HG03457 (cell line): ENCODE measurements around the gene CELF4.

Experiments
- ATAC-seq: cut with Tn5 transposase; IDR thresholded peaks from one replicate; pipeline ENCODE4 v1.9.1; 2021; ENCODE audit warnings: moderate number of reproducible peaks; ENCODE audit not compliant: unreplicated experiment

CELF4 gene

DNA sequence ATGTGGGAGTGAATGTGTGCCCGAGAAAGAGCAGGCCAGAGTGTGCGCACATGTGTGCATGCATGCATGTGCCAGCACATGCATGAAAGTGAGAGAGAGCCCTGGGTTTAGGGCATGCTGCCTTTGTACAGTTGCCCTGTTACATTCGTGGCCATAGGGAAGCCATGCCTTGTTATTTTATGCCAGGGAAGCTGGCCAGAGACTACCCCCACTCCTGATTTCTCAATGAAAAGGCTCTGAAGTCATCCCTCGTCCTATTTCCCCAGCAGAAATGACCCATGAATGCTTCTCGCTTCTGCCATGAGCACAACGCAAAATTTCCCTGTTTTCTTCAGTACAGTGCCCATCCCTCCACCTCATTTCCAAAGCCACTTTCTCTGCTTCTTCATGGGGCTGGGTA is 143.0 kb downstream of the CELF4 start:
- ATAC-seq, result no peak

DNA sequence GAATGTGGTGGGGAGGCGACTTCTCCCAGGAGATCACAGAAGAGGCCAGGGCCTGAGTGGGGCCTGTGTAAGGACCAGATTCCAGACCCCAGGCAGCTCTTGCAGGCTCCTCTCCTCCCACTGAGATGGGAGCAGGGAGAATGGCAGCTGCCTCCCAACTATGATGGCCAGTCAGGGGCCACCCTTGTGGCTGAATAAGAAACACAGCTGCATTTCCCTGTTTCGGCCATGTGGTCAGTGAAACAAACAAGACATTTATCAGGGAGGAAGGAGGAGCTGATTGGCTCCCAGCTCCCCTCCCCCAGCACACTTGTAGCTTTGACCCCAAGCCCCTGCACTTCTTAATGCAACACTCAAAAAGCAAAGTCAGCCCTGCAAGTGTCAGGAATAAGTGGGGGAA is 143.5 kb downstream of the CELF4 start:
- no peak for ATAC-seq

DNA sequence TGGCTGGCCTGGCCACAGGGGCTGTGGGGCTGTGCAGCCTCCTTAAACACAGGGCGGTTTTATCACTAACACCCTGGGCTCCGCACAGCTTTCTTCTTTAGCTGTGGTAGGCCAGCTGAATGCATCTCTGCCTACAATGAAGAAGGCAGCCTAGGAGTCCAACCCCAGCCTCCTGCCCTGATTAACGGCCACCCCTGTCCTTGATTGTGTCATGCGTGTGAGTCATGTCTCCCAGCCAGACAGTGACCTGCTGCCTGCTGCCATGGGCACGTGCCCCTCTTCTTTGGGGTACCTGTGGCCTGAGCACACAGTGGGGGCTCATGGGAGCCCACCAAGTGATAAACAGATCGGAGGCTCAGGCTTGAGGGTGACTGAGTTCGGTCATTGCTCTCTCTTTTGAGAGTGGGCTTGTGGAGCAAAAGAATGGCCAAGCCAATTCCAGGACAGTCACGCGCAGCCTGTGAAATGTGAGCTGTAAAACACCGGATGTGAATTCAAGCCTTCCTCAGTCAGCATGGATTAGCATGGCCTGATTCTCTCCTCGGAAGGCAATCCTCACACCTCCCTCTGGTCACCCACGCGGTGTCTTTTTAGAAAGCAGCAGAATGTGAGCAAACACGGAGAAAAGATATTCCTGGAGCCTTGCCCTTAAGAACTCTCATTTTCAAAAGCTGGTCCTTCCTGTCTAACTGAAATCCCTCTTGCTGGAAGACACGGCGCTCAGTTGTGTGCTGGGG is 144.1 kb downstream of the CELF4 start:
- no peak for ATAC-seq

DNA sequence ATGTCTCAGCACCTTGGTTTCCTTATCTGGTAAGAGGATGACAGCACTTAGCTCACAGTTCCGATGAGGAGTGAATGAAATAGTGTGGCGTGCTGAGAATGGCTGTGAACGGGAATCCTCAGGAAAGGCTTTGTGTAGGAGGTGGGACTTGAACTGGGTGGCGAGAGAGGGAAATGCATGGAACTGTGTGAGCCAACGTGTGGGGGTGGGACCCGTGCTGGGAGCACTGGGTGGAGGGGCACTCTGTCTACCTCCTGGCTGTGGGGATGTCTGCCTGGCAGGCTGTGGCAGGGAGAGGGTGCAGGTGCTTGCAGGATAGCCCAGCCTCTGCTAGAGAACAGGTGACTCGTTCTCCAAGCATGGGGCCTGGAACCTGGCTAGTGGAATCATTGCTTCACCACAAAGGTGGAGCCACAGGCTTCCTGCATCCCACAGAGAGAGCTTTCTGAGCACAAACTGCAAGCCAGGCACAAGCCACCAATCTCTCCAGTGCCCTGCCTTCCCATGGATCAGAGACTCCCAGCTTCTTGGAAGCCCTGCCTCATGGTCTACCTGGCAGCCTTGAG is 145.2 kb downstream of the CELF4 start:
- ATAC-seq, result no peak

DNA sequence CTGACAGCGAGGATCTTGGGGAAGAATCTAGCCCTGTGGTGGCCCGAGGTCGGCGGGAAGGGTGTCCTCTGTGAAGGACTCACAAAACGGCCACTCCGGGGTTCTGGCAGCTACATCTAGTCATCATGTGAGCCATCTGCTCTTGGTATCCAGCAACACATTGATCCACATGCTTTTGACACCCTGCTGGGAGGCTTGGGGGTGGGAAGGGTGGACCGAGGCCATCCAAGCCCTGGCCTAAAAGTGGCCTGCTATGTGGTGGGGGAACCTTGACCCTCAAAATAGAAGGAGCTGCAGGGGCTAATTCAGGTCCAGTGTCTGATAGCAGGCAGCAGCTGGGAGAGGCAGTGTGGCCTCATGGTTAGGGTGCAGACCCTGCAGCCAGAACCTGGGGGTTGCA is 145.7 kb downstream of the CELF4 start:
- no peak for ATAC-seq

DNA sequence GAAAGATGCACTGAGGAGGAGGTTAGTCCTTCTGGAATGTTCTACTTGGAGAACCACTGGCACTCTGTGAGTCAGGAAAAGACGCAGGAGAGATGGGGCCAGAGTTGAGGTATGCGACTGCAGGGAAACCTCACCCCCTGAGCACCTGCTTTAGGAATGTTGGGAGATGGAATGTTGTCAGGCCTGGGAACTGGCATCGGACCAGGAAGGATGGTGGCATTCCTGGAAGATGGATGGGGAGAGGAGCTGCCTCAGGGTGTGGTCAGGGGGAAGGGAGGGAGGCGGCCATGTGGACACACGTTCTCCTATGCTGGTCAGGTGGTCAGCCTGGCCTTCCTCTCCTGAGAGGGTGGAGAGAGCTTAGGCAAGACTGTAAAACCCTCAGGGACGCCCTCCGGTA is 146.3 kb downstream of the CELF4 start:
- no peak for ATAC-seq

DNA sequence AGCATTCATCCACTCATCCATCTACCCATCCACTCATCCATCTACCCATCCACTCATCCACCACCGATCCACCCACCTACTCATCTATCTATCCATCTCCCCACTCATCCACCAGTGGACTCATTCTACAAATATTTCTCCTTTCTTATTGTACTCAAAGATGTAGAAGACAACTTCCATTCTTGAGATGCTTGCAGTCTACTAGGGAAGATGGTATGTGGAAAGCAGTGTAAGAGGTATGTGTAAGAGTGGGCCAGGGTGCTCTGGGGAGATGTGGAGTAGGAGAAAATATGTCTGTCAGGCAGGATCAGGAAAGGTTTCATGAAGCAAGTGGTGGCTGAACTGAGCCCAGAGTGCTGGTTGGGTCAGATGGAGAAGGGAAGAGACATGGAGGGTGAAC is 150.8 kb downstream of the CELF4 start:
- no peak for ATAC-seq

DNA sequence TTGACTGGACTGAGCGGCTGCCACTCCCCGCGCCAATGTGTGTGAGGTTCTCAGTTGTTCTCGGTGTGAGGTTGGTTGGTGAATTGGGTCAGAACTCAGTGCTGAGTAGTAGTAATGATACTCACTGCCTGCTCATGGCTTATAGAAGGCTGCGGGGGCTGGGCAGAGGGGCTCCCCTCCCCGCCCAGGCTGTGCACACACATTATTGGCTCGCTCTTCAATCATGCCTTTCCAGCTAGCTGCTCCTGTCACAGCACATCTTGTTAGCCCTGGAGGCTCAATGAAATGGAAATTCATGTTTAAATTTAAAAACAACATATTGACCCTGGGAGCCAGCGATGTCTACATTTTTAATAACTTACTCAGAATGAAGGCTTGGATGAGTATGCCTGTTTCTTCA is 152.8 kb downstream of the CELF4 start:
- no peak for ATAC-seq

DNA sequence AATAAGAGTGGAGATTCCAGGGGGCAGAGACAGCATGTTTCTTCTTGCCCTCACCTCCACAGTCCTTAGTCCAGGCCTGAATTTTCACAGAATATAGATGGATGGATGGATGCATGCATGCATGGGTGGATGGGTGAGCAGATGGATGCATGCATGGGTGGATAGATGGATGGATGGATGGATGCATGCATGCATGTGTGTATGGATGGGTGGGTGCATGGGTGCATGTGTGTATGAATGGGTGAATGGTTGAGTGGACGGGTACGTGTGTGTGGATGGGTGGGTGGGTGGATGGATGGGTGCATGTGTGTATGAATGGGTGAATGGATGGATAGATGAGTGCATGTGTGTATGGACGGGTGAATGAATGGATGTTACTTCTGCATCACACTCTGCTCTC is 153.3 kb downstream of the CELF4 start:
- no peak for ATAC-seq

DNA sequence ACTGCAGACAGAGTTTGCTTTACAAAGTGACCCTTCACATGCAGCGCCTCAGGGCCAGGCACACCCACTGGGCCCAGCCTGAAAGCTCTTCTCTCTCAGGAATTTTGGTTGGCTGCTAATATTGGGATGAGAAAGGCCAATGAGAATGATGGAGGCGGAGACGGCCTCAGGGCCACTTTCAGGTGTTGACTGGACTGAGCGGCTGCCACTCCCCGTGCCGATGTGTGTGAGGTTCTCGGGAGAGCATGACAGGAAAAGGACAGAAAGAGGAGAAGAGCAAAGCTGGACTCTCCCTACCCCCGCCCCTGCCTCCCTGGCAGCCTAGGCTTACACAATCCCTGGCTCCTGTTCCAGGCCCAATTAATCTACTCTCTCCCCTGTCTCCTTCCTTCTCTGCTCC is 155.7 kb downstream of the CELF4 start:
- ATAC-seq, result no peak

DNA sequence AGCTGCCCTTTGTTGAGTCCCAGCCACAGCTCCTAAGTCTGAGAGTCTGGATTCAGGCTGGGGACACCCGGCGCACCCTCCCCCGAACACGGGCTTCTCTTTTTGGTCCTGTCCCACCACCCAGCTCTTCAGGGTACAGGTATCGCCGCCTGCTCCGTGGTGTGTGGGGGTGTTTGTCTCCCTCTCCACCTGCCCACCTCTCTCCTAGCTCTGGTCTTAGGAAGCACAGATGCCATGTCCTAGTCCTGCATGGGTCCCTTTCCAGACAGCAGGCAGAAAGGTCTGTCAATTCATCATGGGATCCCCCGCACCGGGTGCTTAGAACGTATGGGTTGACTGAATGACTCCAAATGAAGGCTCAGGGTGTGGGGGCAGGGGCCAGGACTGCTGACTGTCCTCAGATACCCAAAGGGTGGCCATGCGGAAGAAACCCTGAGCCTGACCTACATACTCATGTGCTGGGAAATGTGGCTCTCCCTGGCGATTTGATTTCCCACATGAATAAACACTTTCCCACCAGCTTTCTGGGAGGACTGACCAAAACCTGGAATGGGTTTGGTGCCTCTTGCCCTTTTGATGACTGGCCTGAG is 156.8 kb downstream of the CELF4 start:
- ATAC-seq, result no peak

DNA sequence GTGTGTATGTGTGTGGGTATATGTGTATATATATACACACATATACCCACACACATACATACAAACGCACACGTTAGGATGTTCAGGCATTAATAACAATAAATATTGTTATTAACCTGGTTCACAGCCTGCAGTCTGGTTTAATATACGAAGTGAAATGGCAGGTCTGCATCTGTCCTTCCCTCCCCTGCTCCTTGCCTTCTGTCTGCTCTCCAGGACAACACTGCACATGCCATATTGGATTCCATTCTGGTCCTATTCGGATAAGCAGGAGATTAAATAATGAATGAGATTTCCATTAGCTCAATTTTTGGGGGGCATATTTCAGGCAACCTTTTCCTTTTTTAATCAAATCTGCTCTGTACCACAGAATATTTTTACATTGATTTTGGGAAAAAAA is 158.0 kb downstream of the CELF4 start:
- ATAC-seq, result no peak

DNA sequence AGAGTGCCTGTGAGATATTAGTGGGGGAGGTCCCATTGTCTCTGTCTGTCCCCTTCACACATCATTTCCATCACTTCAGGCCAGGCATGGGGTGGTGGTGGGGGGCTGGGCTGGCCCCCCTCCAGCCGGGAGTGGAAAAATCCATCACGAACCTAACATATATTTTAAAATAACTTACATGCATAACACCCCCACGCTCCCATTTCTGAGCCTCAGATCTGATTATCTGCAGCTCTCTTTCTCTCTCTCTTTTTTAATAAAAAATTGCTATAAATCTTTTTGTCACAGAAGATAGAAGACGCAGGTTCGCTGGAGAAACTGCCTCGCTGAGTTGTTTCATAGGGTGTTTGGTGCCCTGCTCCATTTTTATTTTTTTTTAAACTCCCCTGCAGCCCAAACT is 159.8 kb downstream of the CELF4 start:
- ATAC-seq, result no peak

DNA sequence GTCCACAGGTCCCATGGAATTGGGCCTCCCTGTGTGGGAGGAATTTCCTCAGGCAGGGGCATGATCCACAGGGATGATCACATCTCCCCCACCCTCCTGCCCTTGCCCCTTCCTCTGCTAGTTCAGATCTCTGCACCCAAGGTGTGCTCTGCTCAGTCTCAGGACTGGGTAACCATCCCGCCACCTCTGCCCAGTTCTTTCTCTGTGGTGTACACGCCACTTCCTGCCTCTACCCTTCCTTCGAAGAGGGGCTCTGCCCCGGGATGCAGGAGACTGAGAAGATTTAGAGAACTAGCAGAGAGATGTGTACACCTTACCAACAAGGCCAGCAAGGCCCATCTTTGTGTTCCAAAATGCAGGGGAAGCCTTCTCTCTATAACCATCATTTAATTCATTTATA is 160.4 kb downstream of the CELF4 start:
- no peak for ATAC-seq

DNA sequence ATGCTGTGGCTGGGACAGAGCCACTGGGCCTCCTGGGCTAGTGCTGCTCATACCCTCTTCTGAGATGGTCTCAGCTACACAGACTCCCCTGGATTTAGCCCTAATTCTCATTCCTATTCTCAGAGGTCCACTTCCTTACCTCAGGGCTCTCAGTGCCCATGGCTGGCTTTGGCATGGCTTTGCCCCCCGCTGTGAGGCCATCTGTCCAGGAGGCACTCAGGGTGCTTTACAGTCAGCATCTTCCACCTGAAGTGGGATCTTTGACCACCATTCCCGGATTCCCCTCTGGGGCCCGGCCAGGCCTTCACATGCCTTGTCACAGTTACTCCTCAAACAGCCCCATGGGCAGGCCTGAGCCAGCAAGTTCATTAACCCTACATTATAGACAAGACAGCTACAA is 161.8 kb downstream of the CELF4 start:
- no peak for ATAC-seq

DNA sequence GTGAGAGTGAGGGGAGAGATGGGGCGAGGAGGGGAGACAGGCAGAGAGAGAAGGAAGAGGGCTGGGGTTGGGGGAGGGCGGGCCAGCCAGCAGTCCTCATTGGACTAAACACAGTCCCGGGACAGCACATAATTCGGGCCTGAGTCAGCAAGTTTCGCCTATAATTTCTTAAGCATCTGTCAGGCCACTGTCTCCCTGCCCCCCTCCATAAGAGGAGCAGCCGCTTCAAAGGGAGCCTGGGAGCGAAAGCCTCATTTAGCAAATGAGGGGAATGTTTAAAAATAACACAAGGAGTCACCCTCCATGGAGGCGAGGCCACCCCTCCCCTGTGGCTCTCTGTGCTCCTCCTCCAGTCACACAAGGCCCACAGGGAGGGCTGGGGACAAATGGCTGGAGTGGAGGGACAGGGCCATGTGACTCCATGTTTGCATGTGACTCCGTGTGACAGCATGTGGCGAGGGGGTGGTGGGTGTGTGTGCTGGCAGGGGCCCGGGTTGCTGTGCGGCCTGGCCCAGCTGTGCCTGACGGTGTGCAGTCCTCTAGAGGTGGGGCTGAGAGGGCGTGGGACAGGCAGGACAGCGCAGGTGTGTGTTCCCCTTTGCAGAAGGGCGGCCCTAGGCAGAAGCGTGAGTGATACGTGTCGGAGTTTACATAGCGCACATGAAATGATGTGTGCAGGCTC is 162.4 kb downstream of the CELF4 start:
- no peak for ATAC-seq

DNA sequence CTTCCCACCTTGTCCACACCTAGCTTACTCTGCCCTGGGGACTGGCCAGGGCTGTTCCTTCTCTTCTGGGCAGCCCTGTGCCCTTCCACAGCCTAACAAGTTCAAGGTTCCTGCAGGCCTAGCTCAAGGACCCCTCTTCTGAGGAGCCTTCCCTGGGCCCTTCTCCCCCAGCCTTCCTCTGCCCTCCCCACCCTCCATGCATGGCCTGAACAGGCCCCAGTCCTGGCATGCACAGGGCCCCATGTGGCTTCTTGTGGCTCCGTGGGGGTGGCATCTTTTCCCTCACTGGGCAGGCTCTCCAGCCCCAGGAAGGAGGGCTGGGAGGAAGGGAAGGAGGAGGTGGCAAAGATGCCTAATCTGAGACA is 162.9 kb downstream of the CELF4 start:
- ATAC-seq, result no peak

DNA sequence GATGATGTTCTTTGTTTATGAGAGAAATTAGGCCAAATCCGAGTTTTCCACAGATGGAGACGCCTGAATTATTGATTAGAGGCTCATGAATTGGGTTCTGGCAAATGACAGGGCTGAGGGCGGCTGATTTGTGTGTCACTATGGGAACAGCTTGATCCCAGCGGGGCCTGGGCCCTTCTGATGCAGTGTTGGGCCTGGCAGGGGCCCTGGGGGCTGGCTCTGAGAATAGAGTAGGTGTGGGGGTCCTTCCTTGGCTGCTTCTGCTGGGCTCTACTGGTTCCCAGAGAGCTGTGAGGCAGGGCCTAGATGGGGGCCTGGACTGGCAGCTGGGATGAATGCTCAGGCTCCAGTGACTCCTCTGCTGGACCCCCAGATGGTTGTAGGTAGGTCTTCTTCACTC is 164.8 kb downstream of the CELF4 start:
- ATAC-seq, result no peak

DNA sequence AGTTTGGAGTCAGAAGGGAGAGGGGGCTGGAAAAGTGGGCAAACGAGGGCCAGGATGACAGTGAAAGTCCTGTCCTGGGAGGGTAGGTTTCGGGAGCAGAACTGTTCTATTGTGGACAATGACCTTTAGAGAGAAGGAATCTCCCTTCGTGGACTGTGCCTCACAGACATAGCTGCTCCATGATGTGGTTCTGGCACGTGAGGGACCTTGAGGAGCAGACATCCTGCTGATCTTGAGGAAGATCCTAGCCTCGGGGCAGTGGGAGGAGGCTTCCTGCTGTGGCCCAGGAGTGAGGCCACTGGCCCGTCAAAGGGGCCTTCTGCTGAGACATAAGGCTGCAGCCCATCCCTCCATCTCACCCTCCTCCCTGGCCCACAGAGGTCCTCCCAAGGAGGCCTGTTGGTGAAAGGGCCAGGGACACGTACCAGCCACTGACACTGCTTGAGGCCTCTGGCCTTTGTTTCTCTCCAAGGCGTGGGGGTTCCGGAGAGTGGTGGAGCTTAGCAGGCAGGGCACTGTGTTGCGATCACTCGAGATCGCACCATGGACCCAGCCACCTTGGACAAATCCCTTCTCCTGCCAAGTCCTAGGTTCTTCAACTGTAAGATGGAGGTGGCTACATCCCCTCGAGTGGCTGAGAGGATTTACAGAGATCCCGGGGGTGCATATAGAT is 167.2 kb downstream of the CELF4 start:
- ATAC-seq, result no peak

DNA sequence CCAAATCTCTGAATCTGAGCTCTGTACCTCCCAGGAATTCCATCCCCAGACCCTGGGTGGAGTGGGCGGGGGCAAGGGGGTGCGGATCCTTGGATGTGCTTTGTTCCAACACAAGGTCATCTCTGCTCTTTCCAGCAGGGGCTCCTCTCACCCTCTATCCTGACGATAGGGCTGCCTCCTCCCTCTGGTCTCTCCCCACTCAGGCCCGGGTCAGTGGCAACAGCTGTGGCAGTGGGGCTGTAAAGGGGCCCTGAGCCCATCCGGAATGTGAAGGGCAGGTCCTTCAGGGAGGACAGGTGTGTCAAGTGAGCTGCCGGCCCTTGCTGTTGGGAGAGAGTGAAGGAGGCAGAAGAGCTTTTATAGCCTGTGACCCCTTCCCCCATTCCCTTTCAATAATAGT is 167.8 kb downstream of the CELF4 start:
- ATAC-seq, result no peak

DNA sequence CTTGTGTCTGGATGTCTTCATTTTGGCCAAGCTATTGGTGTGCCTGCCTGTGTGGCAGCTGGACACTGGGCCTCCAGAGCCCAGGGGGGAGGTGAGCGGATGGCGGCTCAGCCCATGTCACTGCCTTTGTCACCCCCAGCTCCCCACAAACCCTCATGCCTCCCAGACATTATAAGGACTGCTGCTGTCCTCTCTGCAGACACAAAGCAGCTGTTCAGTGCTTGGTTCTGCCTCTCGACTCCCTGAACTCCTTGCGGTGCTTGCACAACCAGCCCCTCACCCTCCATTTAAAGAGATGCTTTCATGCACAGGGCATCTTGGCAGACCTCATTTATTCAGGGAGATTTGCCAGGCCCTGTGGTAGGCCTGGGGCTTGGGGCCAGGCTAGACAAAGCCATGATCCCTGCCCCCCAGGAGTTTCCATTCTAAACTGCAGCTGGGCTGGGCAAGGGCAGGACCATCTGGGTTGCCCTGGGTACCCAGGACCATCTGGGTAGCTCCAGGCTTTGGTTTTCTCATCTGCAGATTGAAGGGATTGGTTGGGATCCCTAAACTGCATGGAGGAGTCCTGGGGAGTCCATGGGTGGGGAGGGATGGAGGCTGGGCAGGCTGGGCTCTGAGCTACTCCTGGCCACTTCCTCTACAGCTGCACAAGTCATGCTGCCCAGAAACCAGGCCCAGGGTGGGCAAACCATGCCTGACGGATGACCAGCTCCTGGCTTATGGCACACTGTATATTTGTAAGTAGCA is 168.5 kb downstream of the CELF4 start:
- no peak for ATAC-seq
